GM18507 (cell line): Measurements from ENCODE around the gene ACO2.
A peak's percentile ranks its signal among the peaks of the same experiment; 100 is the strongest.
"Not testable (repeated sequence)": the region's sequence is repeated elsewhere in the genome, so short reads cannot be mapped to it uniquely, and the experiment has no call there.

Experiments
- DNase-seq: peaks from one replicate; pipeline ENCODE4 v3.0.0; 2011; ENCODE audit warnings: low read depth; ENCODE audit not compliant: insufficient read length; ENCODE audit errors: extremely low spot score
- FAIRE-seq: peaks from 2 replicates; lab custom pipeline; 2011; peaks lifted over from hg19 to GRCh38; lab: Jason Lieb, UNC

ACO2 gene

GRCh38 chr22:41534219-41534618 is 65.3 kb downstream of the ACO2 start:
- no peak for DNase-seq
- no peak for FAIRE-seq

DNA sequence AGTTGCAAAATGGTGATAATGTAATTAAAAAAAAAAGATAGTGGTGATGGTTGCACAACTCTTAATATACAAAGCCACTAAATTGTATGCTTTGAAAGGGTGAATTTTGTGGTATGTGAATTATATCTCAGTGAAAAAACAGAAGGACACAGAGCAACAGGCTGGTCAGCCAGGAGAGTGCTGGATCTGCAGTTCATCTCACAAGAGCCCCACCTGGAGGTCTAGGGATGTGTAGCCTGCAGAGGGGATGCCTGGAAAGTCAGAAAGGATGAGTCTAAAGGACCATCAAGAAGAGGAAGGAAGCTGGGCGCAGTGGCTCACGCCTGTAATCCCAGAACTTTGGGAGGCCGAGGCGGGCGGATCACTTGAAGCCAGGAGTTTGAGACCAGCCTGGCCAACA is 66.3 kb downstream of the ACO2 start:
- DNase-seq (no peak), FAIRE-seq (no peak)

- FAIRE-seq (no peak), DNase-seq (no peak)
Observed at GRCh38 chr22:41537203-41537602, 68.3 kb downstream of the ACO2 start.

DNA sequence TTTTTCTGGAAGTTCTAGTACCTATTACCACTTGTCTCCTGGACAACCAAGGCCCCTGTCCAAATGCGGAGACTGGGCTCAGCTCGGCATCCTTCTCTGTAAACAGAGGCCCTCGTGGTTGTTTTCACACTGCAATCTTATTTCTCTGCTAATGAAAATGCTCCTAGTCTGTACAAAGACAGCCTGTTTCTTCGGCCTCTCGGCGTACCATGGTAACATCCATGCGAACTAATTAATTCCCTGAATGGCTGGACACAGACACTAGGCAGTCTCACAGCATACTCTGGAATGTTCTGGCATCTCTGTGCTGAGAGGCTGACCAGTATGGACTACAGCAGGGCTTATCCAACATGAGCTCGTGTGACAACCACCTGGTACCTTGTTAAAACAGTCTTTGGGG is 69.7 kb downstream of the ACO2 start:
- DNase-seq, result no peak
- FAIRE-seq, result no peak

- FAIRE-seq (no peak), DNase-seq (no peak)
Observed at GRCh38 chr22:41539146-41540005, 70.5 kb downstream of the ACO2 start.

DNA sequence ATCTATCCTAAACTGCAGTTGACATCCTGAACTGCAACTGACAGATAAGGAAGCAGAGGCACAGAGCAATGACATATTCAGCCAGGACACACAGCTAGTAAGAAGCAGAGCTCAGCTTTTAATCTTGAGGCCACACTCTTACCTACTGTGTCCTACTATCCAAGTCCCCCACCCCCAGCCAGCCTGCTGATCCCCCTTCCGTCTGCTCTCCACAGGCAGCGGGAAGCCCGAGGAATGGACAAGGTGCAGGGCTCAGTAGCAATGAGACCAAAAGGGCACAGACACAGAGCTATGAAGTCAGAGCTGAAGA is 71.0 kb downstream of the ACO2 start:
- FAIRE-seq (no peak), DNase-seq (no peak)

DNA sequence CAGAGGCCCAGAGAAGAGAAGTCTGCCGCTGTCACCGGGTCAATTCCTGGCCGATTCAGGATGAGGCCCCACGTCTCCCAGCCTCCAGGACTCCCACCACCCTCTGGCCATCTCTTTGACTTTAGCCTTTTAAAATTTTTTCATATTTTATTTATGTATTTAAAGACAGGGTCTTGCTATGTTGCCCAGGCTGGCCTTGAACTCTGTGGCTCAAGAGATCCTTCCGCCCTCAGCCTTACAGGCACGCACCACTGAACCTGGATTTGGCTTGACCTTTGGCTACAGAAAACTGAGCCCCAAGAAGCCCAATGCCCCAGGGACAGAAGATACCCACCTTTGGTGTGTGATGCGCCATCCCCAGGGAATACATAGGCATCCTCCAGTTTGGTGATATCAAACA is 71.4 kb downstream of the ACO2 start:
- no peak for DNase-seq
- no peak for FAIRE-seq

DNA sequence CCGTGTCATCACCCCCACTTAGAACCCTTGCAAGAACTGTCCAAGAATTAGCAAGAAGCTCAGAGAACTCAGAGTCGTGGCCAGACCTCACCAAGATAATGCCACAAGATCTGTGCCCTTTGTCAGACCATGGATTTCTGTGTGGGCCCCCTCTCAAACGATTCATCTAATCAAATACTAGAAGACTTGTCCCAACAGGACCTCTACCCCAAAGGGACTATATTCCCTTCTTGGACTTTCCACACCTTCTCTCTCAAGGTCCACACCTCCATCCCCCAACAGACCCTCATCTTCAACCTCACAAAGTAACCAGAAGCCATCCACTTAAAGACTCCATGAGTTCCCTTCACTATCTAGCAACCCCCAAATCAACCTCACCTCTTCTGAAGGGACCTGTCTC is 72.6 kb downstream of the ACO2 start:
- no peak for FAIRE-seq
- no peak for DNase-seq

GRCh38 chr22:41542224-41542623 is 73.3 kb downstream of the ACO2 start:
- DNase-seq, result no peak
- FAIRE-seq, result no peak

DNA sequence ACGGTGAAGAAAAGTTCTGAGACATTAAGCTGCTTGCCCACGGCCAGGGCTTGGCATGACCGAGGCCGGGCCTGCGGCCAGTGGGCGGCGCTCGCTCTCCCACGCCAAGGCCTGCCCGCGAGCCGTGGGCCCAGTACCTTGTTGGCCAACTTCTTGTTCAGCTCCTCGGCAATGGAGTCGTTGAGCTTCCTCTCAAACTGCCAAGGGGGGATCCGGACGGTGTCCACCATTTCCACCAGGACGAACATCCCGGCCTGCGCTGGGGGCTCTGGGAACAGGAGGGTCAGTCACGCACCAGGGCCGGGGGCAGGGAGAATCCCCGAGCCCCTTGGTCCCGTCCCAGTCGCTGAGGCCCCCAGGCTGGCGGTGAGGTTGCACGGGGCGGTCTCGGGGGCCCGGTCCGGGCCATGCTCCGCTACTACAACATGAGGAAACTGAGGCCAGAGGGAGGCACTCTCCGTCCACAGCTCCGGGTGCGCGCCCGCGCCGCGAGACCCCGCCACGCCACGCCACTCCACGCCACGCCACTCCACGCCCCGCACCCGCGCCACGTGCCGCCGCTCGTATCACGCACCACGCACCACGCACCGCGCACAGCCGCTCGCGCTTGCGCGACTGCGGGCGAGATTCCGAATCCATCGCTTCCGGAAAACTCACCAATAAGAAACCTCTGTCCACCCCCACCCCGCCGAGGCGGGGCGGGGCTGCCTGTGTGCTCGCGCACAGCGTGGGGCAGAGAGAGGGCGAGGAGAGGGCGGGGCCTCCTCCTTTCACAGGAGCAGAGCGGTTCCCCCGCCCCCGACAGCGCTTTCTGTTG is 75.1 kb downstream of the ACO2 start, which contains the start of gene POLR3H:
POLR3H (minus strand) TSS at position 617 of the 817 bp plus-strand sequence; CDS start at position 248, 369 bp downstream.
- FAIRE-seq, result peak; percentile 98

DNA sequence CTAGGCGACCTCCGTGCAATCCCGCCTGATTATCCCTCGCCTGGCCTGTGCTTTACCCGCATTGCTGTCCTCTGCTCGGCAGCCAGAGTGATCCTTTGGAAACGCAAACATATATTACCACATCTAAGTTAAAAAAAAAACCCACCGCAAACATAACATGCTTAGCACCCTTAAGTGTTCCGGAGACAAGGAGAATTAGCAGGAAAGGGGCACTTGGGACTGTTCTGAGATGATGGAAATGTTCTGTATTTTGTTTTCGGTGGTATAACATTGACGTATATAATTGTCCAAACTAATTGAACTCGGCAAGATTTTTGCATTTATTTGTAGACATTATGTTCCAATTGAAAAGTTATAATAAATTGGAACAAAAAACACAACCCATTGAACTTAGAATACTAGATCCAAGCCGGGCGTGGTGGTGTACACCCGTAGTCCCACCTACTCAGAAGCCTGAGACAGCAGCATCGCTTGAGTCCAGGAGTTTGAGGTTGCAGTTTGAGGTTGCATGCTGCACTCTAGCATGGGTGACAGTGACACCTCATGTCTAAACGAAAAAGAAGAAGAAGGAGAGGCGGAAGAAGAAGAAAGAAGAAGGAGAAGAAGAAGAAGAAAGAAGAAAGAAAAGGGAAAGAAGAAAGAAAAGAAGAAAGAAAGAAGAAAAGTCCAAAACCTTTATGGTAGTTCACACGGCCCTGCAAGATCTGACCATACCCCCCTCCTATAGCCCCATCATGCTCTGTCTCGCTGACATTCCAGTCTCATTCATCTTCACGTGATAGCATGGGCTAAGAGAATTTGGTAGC is 76.0 kb downstream of the ACO2 start:
- FAIRE-seq (peak; percentile 18), DNase-seq (no peak)

More for the DNA sequence above, 75.1 kb downstream of the ACO2 start, which contains the start of gene POLR3H:
- DNase-seq, result peak; percentile 97

DNA sequence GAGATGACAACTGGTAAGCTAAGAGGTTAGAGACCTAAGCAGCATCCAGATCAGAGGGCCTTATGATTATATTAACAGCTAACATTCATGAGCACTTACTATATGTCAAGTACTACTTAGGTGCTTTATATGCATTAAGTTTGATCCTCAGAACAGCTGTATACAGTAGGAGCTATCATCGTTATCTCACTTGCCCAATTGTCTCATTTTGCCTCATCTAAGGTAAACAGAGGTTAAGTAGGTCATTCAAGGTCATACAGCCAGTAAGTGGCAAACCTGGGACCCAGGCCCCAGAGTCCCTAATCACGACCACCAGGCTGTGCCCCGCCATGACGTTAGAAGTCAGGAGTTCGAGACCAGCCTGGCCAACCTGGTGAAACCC is 79.9 kb downstream of the ACO2 start:
- DNase-seq (no peak), FAIRE-seq (no peak)

- DNase-seq (no peak), FAIRE-seq (no peak)
Observed at GRCh38 chr22:41550952-41551491, 82.1 kb downstream of the ACO2 start.

- no peak for DNase-seq
- FAIRE-seq, result no peak
Observed at GRCh38 chr22:41551877-41552582, 83.1 kb downstream of the ACO2 start.

GRCh38 chr22:41555325-41555982 is 86.5 kb downstream of the ACO2 start:
- DNase-seq, result no peak
- FAIRE-seq, result no peak

- FAIRE-seq, result no peak
Observed at GRCh38 chr22:41556561-41556960, 87.6 kb downstream of the ACO2 start.

GRCh38 chr22:41557401-41558240 is 88.7 kb downstream of the ACO2 start:
- no peak for DNase-seq
- no peak for FAIRE-seq

More at GRCh38 chr22:41556561-41556960, 87.6 kb downstream of the ACO2 start:
- DNase-seq, result no peak

- DNase-seq, FAIRE-seq: not testable (repeated sequence)
Observed at GRCh38 chr22:41558241-41558630, 89.3 kb downstream of the ACO2 start.
